ENCODE measurements around the gene TACR1.

TACR1 gene

GRCh38 chr2:75025216-75025615 lies 174.1 kb downstream of the TACR1 start:
- DNase-seq (ENCODE audit: extremely low read depth in 1 of 2, low read depth in 1 of 2) = no peak

DNA sequence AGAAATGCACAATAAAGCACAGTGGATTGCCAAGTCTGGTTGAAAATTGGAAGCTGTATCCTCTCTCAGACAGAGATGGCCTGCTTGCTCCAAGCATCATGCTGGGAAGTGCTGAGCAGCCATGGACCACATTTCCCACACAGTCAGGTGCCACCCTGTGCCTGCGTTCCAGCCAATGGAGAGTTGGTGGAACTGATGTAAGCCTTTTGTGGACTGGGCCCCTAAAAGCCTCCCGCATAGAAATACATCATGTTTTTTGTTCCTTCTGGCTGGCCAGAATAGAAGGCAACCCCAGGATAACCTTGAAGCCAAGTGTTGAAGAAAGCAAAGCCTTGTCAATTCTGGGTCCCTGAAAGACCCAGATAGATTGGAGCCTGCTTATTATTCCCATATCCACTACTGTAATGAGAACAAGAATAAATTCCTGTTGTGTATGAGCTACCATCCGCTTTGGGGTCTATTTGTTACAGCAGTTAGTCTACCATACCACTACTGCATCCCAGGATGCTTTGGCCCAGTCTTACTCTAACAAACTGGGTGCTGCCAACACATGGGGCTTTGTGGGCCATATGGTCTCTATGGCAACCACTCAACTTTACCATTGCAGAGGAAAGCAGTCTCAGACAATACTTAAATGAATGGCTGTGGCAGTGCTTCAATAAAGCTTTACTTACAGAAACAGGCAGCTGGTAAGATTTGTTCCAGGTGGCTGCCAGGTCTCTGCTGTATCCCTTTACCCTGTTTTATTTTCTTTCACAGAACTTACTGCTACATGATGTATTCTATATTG lies 175.5 kb downstream of the TACR1 start:
- DNase-seq (ENCODE audit: extremely low read depth in 1 of 2, low read depth in 1 of 2) = no peak

GRCh38 chr2:75022516-75022915 lies 176.8 kb downstream of the TACR1 start:
- no peak for DNase-seq (ENCODE audit: extremely low read depth in 1 of 2, low read depth in 1 of 2)

DNA sequence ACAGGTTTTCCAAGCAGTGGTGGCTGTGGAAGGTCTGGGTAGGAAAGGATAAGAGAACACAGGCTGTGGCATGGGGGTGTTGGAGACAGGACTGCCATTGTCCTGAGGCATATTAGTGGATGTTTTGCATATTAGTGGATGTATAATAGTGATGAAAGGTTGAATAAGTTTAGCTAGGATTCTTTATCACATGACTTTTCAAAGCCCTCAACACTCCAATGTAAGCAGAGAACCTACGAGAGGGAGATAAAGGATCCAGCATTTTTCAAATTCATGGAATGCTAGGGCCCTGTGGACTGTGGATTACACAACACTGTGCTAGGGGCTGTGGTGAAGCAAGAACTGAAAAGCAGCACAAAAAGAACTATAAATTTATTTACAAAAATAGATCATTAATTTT lies 177.6 kb downstream of the TACR1 start:
- no peak for DNase-seq (ENCODE audit: extremely low read depth in 1 of 2, low read depth in 1 of 2)

DNA sequence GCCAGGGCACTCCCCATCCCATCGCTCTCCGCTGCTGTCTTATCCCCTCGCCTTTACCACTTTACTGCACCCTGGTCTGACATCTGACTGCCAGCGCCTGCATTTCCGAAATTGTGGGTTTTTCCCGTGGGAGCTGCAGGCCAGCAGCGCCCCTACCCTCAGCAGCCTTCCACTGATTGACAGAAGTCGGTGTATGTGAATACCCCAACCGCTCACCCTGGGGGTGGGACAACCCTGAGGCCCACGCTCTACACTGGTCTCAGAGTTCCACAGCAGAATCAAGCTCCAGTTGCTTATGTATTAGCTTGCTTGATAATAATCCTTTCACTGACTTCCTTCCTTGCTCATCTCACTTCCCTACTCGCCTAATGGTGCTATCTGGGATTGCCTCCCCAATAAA lies 178.8 kb downstream of the TACR1 start:
- no peak for DNase-seq (ENCODE audit: extremely low read depth in 1 of 2, low read depth in 1 of 2)

- DNase-seq (ENCODE audit: extremely low read depth in 1 of 2, low read depth in 1 of 2) = no peak
Measured at GRCh38 chr2:75019790-75020189, 179.5 kb downstream of the TACR1 start.

DNA sequence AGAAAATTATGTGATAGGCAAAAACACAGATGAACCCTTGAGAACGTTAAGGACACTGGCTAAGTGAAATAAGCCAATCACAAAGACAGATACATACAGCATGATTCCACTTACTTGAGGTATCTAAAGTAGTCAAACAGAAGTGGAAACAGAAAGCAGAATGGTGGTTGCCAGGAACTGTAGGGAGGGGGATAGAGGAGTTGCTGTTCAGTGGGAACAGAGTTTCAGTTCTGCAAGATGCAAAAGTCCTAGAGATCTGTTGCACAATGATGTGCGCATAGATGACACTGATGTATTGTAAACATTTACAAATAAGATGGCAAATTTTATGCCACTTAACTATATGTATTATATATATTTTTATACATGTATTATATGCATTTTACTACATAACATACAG lies 181.2 kb downstream of the TACR1 start:
- no peak for DNase-seq (ENCODE audit: extremely low read depth in 1 of 2, low read depth in 1 of 2)

GRCh38 chr2:75012080-75012479 lies 187.2 kb downstream of the TACR1 start:
- DNase-seq (ENCODE audit: extremely low read depth in 1 of 2, low read depth in 1 of 2) = no peak

GRCh38 chr2:75010571-75010970 lies 188.7 kb downstream of the TACR1 start:
- DNase-seq (ENCODE audit: extremely low read depth in 1 of 2, low read depth in 1 of 2) = no peak

GRCh38 chr2:75007819-75008218 lies 191.5 kb downstream of the TACR1 start:
- DNase-seq (ENCODE audit: extremely low read depth in 1 of 2, low read depth in 1 of 2) = no peak

DNA sequence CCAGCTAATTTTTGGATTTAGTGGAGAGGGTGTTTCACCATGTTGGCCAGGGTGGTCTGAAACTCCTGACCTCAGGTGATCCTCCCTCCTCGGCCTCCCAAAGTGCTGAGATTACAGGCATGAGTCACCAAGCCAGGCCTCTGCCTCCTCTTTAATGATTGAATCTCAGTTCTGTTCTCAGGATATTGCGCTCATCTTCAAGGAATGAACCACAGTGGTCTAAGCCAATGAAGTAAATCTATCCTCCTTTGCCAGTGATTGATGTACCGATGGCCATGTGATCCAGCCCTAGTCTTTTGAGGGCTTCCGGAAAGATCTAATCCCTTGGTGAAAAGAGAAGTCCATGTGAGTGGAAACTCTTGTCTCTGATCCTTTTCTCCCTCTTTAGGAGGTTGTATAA lies 192.3 kb downstream of the TACR1 start:
- DNase-seq (ENCODE audit: extremely low read depth in 1 of 2, low read depth in 1 of 2) = no peak

- no peak for DNase-seq (ENCODE audit: extremely low read depth in 1 of 2, low read depth in 1 of 2)
Measured at GRCh38 chr2:75006041-75006440, 193.3 kb downstream of the TACR1 start.

- DNase-seq (ENCODE audit: extremely low read depth in 1 of 2, low read depth in 1 of 2) = no peak
Measured at GRCh38 chr2:75003773-75004172, 195.5 kb downstream of the TACR1 start.

DNA sequence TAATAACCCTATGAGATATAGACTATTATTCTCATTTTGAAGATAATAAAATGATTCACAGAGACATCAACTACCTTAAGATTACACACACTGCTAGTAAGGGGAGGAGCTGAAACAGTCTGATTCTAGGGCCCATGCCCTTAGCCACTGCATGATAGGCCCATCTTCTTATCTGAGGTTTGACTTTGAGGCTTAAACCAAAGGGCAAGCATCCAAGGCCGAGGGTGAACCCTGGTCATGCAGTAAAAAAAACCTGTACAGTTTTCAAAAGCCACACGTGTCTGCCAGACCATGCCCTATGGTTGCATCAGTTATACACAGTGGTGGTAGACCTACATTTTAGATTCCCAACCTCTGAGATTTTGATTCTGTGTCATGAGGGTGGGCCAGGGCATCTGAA lies 196.0 kb downstream of the TACR1 start:
- DNase-seq (ENCODE audit: extremely low read depth in 1 of 2, low read depth in 1 of 2) = no peak

DNA sequence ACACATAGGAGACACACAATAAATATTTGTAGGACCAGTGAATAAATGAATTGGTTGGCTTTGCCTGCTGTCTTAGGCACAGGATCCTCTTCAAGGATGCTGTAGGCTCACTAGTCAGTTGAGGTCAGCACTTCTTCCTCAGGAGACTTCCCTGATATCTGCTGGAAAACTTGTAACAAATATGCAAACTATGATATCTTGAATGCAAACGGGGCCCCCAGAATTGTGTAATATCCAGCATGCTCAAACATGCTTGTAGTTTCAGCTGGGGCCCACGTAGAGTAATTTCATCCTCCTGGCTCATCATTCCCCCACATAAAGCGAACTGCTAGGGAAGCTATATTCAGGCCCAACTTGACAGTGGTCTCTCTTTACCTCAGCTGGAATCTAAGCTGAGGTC lies 197.3 kb downstream of the TACR1 start:
- DNase-seq (ENCODE audit: extremely low read depth in 1 of 2, low read depth in 1 of 2) = no peak

DNA sequence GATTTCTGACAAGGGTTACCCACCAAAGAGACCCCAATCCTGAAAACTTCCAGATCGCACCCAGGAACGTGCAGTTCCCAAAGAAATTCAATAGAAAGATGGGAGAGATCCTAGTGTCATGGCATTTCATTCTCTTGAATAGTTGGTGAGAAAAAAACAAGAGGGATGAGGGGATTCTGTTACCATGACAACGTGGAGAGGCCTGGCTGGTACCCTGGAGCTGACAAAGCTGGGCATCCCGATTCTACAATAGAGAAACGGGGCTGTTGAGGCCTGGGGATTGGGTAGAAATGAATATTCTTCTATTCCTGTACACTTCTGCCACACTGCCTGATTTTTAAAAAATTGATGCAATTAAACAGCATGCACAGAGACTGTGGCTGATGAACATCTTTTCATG lies 199.9 kb downstream of the TACR1 start:
- no peak for DNase-seq (ENCODE audit: extremely low read depth in 1 of 2, low read depth in 1 of 2)
